Measurements from ENCODE around the gene FBXO10.
A peak's percentile ranks its signal among the peaks of the same experiment; 100 is the strongest.
"Not testable (repeated sequence)": the region's sequence is repeated elsewhere in the genome, so short reads cannot be mapped to it uniquely, and the experiment has no call there.

The FBXO10 gene

GRCh38 chr9:37477443-37477842 is 98.7 kb downstream of the FBXO10 start:
- peak; percentile 17 for DNase-seq (ENCODE audit: low spot score)

- DNase-seq (ENCODE audit: low spot score): no peak
Observed at GRCh38 chr9:37476930-37477329, 99.2 kb downstream of the FBXO10 start.

GRCh38 chr9:37474438-37474837 is 101.7 kb downstream of the FBXO10 start:
- DNase-seq (ENCODE audit: low spot score): no peak

- DNase-seq (ENCODE audit: low spot score): not testable (repeated sequence)
Observed at GRCh38 chr9:37473982-37474381, 102.2 kb downstream of the FBXO10 start.

GRCh38 chr9:37471942-37472684 is 104.1 kb downstream of the FBXO10 start:
- peak; percentile 99 for DNase-seq (ENCODE audit: low spot score)

GRCh38 chr9:37468620-37469019 is 107.6 kb downstream of the FBXO10 start:
- DNase-seq (ENCODE audit: low spot score): no peak

GRCh38 chr9:37467530-37467929 is 108.7 kb downstream of the FBXO10 start:
- DNase-seq (ENCODE audit: low spot score): not testable (repeated sequence)

- DNase-seq (ENCODE audit: low spot score): peak; percentile 76
Observed at GRCh38 chr9:37466037-37466709, 110.0 kb downstream of the FBXO10 start.

- peak; percentile 100 for DNase-seq (ENCODE audit: low spot score)
Observed at GRCh38 chr9:37465249-37466036, 110.7 kb downstream of the FBXO10 start, which contains the start of gene ZBTB5. Gene ZBTB5, minus strand, starts transcription at chr9:37465450. Its CDS starts 22,899 bp downstream, at chr9:37442551.

GRCh38 chr9:37464426-37465248 is 111.5 kb downstream of the FBXO10 start:
- DNase-seq (ENCODE audit: low spot score): no peak

- no peak for DNase-seq (ENCODE audit: low spot score)
Observed at GRCh38 chr9:37464006-37464405, 112.2 kb downstream of the FBXO10 start.

Measured in kidney tubule cell (primary cell).